Measurements from ENCODE around the gene WNK4. TPM values are rescaled to one million over a fixed set of nuclear protein-coding genes. Genes with fewer than 3 reads are reported as not detected.

Gene WNK4
- total RNA-seq, 1 experiment from 2014 or later = 2.6 TPM

GRCh38 chr17:42795465-42795864 lies 15.1 kb downstream of the WNK4 start:
- no peaks in the 10 kb centered on the region for H3K9me3 ChIP-seq (ENCODE audit: control insufficient read depth, low read depth, low read length)
- no peak overlapping the region for H2BK120ac ChIP-seq (ENCODE audit: low read depth, low read length, poor library complexity, severe bottlenecking)
- H3K36me3 Mint-ChIP-seq (ENCODE audit: insufficient read depth in 1 of 3, low read depth in 3 of 3) = peaks cover 5 to 24% (median 20%) of the 10 kb centered on the region in 3 experiments; a peak in 6 of 7 replicates
- H4K5ac ChIP-seq (ENCODE audit: insufficient read length, low read depth, low read length) = no peak overlapping the region
- no peak overlapping the region for H2BK12ac ChIP-seq (ENCODE audit: insufficient read length, low read depth, low read length)
- peak overlapping the region in 1 of 3 experiments; percentile 50; a peak in 1 of 7 replicates for H3K27ac Mint-ChIP-seq
- H3K23ac ChIP-seq (ENCODE audit: insufficient read length, low read depth, low read length) = no peak overlapping the region
- TF ChIP-seq CTCF (conservative IDR thresholded peaks at IDR 0.05) = no peak
- no peaks in the 10 kb centered on the region for H3K27me3 ChIP-seq (ENCODE audit: insufficient read depth, low read length)
- no peak overlapping the region for H3K27ac ChIP-seq (ENCODE audit: insufficient read length, low read depth, low read length)
- peaks cover 5 to 8% of the 10 kb centered on the region in 2 experiments for H3K9me3 Mint-ChIP-seq
- H4K8ac ChIP-seq (replicated peaks; ENCODE audit: insufficient read length, low read depth, low read length) = no peak overlapping the region
- H4K91ac ChIP-seq (ENCODE audit: insufficient read length, low read depth, low read length) = no peak overlapping the region
- H3T11ph ChIP-seq (ENCODE audit: low read length) = no peak overlapping the region
- H4K20me1 ChIP-seq (ENCODE audit: control insufficient read depth, insufficient read depth, insufficient read length) = no peaks in the 10 kb centered on the region
- no peaks in the 10 kb centered on the region for H3K79me2 ChIP-seq (ENCODE audit: insufficient read depth, low read length)
- H3K4ac ChIP-seq (ENCODE audit: low read depth, low read length) = no peak overlapping the region
- no peak overlapping the region for H2AFZ ChIP-seq (ENCODE audit: low read length)
- H2BK5ac ChIP-seq (ENCODE audit: insufficient read length, low read length) = no peak overlapping the region
- H2BK20ac ChIP-seq (ENCODE audit: low read depth, low read length, poor library complexity, severe bottlenecking) = no peak overlapping the region
- H3K14ac ChIP-seq (ENCODE audit: insufficient read depth, low read length) = no peak overlapping the region
- no CpG with 5 or more reads among the region's 10 CpGs for WGBS (ENCODE audit: extremely low coverage, insufficient read length, low lambda C conversion rate)
- H3K4me3 Mint-ChIP-seq = peak overlapping the region in 1 of 2 experiments; percentile 42; a peak in 1 of 5 replicates
- no peak overlapping the region for H3K56ac ChIP-seq (ENCODE audit: insufficient read length, low read depth, low read length)
- no peak overlapping the region for H2AK5ac ChIP-seq (ENCODE audit: insufficient read length, low read length)
- no peak overlapping the region for H3K9ac ChIP-seq (ENCODE audit: extremely low read depth, insufficient read length, low read length)
- no peak overlapping the region for H3K18ac ChIP-seq (ENCODE audit: insufficient read length, low read depth, low read length)
- H3K4me2 ChIP-seq (ENCODE audit: insufficient read depth, insufficient read length, low read length) = no peak overlapping the region
- H3K27me3 Mint-ChIP-seq (ENCODE audit: low read depth) = peaks cover 17% of the 10 kb centered on the region
- H3K79me1 ChIP-seq (ENCODE audit: insufficient read depth, low read depth, low read length, poor library complexity, severe bottlenecking) = no peaks in the 10 kb centered on the region
- no peak overlapping the region for H2BK15ac ChIP-seq (ENCODE audit: low read depth, low read length)
- DNase-seq = no peak
- no peaks in the 10 kb centered on the region for H3K23me2 ChIP-seq (ENCODE audit: insufficient read length, low read depth, low read length, poor library complexity, severe bottlenecking)
- no peaks in the 10 kb centered on the region; the same call in 1 of the 2 replicates for H3K4me1 ChIP-seq (ENCODE audit: insufficient read depth, low read length)
- H3K4me1 Mint-ChIP-seq = peaks cover 6 to 7% of the 10 kb centered on the region in 2 experiments

All from H9 (cell line).